Measurements from ENCODE around the gene RNF115. TPM values are rescaled to one million over a fixed set of nuclear protein-coding genes. Genes with fewer than 3 reads are reported as not detected.
A peak's percentile ranks its signal among the peaks of the same experiment; 100 is the strongest.

The RNF115 gene
- total RNA-seq, 1 experiment from 2014 or later: 15.2 TPM

DNA sequence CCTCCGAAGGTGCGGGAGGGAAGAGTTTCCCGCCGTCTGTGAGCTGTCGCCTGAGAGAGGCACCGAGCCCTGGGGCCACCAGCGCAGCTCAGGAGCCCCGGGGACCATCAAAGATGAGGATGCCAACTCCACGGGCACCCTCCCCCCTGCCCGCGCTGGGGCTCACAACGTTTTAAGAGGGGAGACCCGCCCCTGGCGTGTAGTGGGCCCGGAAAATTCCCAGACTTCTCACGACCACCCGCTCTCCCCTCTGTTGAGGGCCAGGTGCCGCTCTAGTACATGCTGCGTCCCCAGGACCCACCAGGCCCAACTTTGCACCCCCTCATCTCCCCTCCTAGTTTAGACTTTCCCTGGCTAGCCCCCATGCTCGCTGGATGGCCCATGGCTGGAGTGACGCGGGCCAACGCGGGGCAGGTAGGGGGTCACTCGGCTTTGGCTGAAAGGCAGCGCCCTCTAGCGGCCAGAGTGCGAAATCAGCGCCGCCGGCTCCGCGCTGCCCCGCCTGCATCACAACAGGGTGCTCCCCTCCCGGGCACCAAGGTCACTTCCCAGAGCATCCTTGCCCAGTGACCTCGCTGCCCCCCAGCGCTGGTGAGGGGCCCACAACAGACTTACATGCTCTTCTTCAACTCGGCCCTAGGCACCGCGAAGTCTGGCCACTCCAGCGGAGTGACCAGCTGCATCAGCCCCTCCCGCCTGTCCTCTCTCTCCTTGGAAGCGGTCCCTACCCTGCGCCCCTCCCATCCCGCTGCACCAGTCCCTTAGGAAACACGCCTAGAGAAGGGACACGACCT, 102.8 kb downstream of the RNF115 start:
- no peaks in the 10 kb centered on the region for H3K27me3 ChIP-seq (ENCODE audit: low read length)
- CTCF ChIA-PET: interaction anchor here (0.7 to 1.1 kb wide), 2 partner anchors 15 to 170 kb away, joined by 4 read pairs; no protein-coding TSS in a partner anchor

GRCh38 chr1:145720556-145720877, 103.4 kb downstream of the RNF115 start:
- H3K4me3 ChIP-seq (ENCODE audit: low read length): peak overlapping the region; percentile 53
- peak overlapping the region; percentile 72 for H3K27ac ChIP-seq (ENCODE audit: low read length)
- H3F3A ChIP-seq (ENCODE audit: low read length, unreplicated experiment): no peaks in the 10 kb centered on the region

More for the DNA sequence above, 102.8 kb downstream of the RNF115 start:
- TSS peak; percentile 90 for BruUV-seq (replicated peaks)
- Histone ChIP-seq H3K9me3 (ENCODE audit: low read length) (no peaks in the 10 kb centered on the region), H3K79me2 (ENCODE audit: low read length) (no peaks in the 10 kb centered on the region), H2AFZ (ENCODE audit: low read length) (peak overlapping the region; percentile 87), H3K4me2 (ENCODE audit: low read length) (peak overlapping the region; percentile 83), H3K4me3 (ENCODE audit: low read length) (peak overlapping the region; percentile 53), H3K9me2 (replicated peaks; ENCODE audit: low read length) (no peaks in the 10 kb centered on the region), H3K36me3 (ENCODE audit: low read depth, low read length) (no peaks in the 10 kb centered on the region), H4K20me1 (ENCODE audit: low read length) (no peaks in the 10 kb centered on the region), H3F3A (ENCODE audit: low read length, unreplicated experiment) (no peaks in the 10 kb centered on the region), H3K9ac (ENCODE audit: low read length) (peak overlapping the region; percentile 65), H3K27ac (ENCODE audit: low read length) (peak overlapping the region; percentile 72), H3K4me1 (ENCODE audit: insufficient read depth, low read length) (peaks cover 12% of the 10 kb centered on the region)
- DNase-seq (peak; percentile 83), ATAC-seq (peak; percentile 90)
- intact Hi-C loops (cut with micrococcal nuclease): loop anchor here (2.0 to 10.0 kb wide), 2 partner anchors 14 to 294 kb away; partner anchors contain the start of gene PDZK1
- TF ChIP-seq CTCF (conservative IDR thresholded peaks at IDR 0.05; ENCODE audit: low read depth, low read length) (peak; percentile 97), EZH2phosphoT487 (IDR thresholded peaks at IDR 0.05; ENCODE audit: borderline replicate concordance, low read length) (no peak)
- POLR2A ChIA-PET (ENCODE audit: unreplicated experiment): interaction anchor here (0.5 kb wide), 1 partner anchor 103 kb away, joined by 11 read pairs; the partner anchor contains the start of genes POLR3C and RNF115

More at GRCh38 chr1:145720556-145720877, 103.4 kb downstream of the RNF115 start:
- Histone ChIP-seq H3K9me3 (ENCODE audit: low read length) (no peaks in the 10 kb centered on the region), H3K27me3 (ENCODE audit: low read length) (no peaks in the 10 kb centered on the region), H2AFZ (ENCODE audit: low read length) (peak overlapping the region; percentile 87), H3K36me3 (ENCODE audit: low read depth, low read length) (no peaks in the 10 kb centered on the region), H3K9me2 (replicated peaks; ENCODE audit: low read length) (no peaks in the 10 kb centered on the region), H3K79me2 (ENCODE audit: low read length) (no peaks in the 10 kb centered on the region), H3K9ac (ENCODE audit: low read length) (peak overlapping the region; percentile 65), H4K20me1 (ENCODE audit: low read length) (no peaks in the 10 kb centered on the region), H3K4me1 (ENCODE audit: insufficient read depth, low read length) (peaks cover 12% of the 10 kb centered on the region), H3K4me2 (ENCODE audit: low read length) (peak overlapping the region; percentile 83)
- DNase-seq (peak; percentile 94), ATAC-seq (peak; percentile 77)
- ChIA-PET POLR2A (ENCODE audit: unreplicated experiment) (interaction anchor here (0.5 to 0.6 kb wide), 3 partner anchors 15 to 207 kb away, joined by 3 to 11 read pairs (median 6); partner anchors contain the start of genes POLR3C, RBM8A and RNF115), CTCF (interaction anchor here (0.6 to 1.1 kb wide), 3 partner anchors 14 to 171 kb away, joined by 4 to 5 read pairs (median 4); no protein-coding TSS in a partner anchor)
- no TSS peak for BruUV-seq (replicated peaks)
- TF ChIP-seq EZH2phosphoT487 (IDR thresholded peaks at IDR 0.05; ENCODE audit: borderline replicate concordance, low read length): no peak
- TF ChIP-seq EZH2 (IDR thresholded peaks at IDR 0.05; ENCODE audit: low read length, unreplicated experiment): no peak
- no peak for TF ChIP-seq CTCF (conservative IDR thresholded peaks at IDR 0.05; ENCODE audit: low read depth, low read length)
- intact Hi-C loops (cut with micrococcal nuclease): loop anchor here (2.0 to 10.0 kb wide), 2 partner anchors 14 to 294 kb away; partner anchors contain the start of gene PDZK1

Measured in PC-3 (cell line).